ENCODE results near the gene LACRT.
A peak's percentile ranks its signal among the peaks of the same experiment; 100 is the strongest.
"Not testable (repeated sequence)": the region's sequence is repeated elsewhere in the genome, so short reads cannot be mapped to it uniquely, and the experiment has no call there.

Gene LACRT

GRCh38 chr12:54639112-54639511, 4.4 kb upstream of the LACRT start:
- not testable (repeated sequence) for DNase-seq (ENCODE audit: low read depth)

GRCh38 chr12:54631988-54632728, 2.5 kb downstream of the LACRT start:
- DNase-seq (ENCODE audit: low read depth), result no peak

- DNase-seq (ENCODE audit: low read depth), result no peak
These were observed 3.1 kb downstream of the LACRT start for GRCh38 chr12:54631551-54631950.

GRCh38 chr12:54629925-54630324, 4.8 kb downstream of the LACRT start:
- no peak for DNase-seq (ENCODE audit: low read depth)

- DNase-seq (ENCODE audit: low read depth), result no peak
These were observed 6.4 kb downstream of the LACRT start for GRCh38 chr12:54628186-54628846.

GRCh38 chr12:54627304-54627703, 7.4 kb downstream of the LACRT start:
- no peak for DNase-seq (ENCODE audit: low read depth)

GRCh38 chr12:54625598-54625997, 9.1 kb downstream of the LACRT start:
- no peak for DNase-seq (ENCODE audit: low read depth)

- peak; percentile 28 for DNase-seq (ENCODE audit: low read depth)
These were observed 10.1 kb downstream of the LACRT start for GRCh38 chr12:54624315-54625279.

GRCh38 chr12:54622463-54623183, 12.1 kb downstream of the LACRT start:
- DNase-seq (ENCODE audit: low read depth), result peak; percentile 16

- DNase-seq (ENCODE audit: low read depth), result no peak
These were observed 17.6 kb downstream of the LACRT start for GRCh38 chr12:54616933-54617680.

GRCh38 chr12:54612225-54612750, 22.4 kb downstream of the LACRT start:
- no peak for DNase-seq (ENCODE audit: low read depth)

GRCh38 chr12:54611715-54612149, 23.0 kb downstream of the LACRT start:
- DNase-seq (ENCODE audit: low read depth), result no peak

GRCh38 chr12:54608769-54609168, 25.9 kb downstream of the LACRT start:
- no peak for DNase-seq (ENCODE audit: low read depth)

- no peak for DNase-seq (ENCODE audit: low read depth)
These were observed 26.5 kb downstream of the LACRT start for GRCh38 chr12:54608156-54608555.

- DNase-seq (ENCODE audit: low read depth), result no peak
These were observed 28.1 kb downstream of the LACRT start for GRCh38 chr12:54606556-54606955.

GRCh38 chr12:54605138-54605970, 29.3 kb downstream of the LACRT start:
- DNase-seq (ENCODE audit: low read depth), result no peak

- DNase-seq (ENCODE audit: low read depth), result no peak
These were observed 30.3 kb downstream of the LACRT start for GRCh38 chr12:54604436-54604835.

- DNase-seq (ENCODE audit: low read depth), result no peak
These were observed 30.8 kb downstream of the LACRT start for GRCh38 chr12:54603872-54604271.

- DNase-seq (ENCODE audit: low read depth), result peak; percentile 73
These were observed 31.4 kb downstream of the LACRT start for GRCh38 chr12:54603173-54603814.
